ENCODE data around the gene DCLK1. TPM values are rescaled to one million over a fixed set of nuclear protein-coding genes. Genes with fewer than 3 reads are reported as not detected.

DCLK1 gene
- total RNA-seq, 1 experiment from 2014 or later = not detected

DNA sequence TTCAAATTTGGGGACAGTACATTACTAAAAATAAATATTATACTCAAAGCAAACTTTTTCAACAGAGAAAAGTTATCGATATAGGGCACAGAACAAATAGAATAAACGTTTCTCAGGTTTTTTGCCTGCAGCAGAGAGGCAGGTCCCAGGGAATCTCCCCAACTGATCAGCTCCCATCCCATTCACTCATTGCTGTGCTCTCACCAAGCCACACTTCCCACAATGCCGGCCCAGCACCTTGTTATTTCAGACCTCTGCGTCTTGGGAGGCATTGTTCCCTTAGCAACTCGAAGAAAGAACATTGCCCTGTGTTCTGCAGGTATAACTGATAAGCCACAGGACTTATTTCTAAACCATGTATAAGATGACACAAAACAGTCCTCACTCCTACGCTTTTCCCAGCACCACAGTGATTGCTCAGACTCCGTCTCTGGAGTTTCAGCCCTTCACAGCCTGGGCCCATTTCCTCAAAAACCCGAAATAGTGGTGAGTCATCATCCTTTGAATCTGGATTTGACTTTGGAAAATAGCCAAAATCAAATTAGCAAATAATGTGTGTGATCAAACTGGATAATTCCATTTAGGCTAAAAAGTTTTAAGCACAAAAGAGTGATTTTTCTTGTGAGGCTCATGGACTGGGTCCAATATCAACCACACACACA lies 100.4 kb downstream of the DCLK1 start:
- ChIA-PET POLR2A (no interaction called here), CTCF (no interaction called here)
- no peak for DNase-seq (ENCODE audit: low read depth, low spot score)
- no peaks in the 10 kb centered on the region for H3K36me3 ChIP-seq (ENCODE audit: control insufficient read depth, insufficient read depth, low read length)
- H3K4me1 ChIP-seq (ENCODE audit: control insufficient read depth, insufficient read depth, low read length) = no peaks in the 10 kb centered on the region
- intact Hi-C loops (cut with micrococcal nuclease; ENCODE audit: unreplicated experiment) (no loop called here), in situ Hi-C loops (cut with HindIII; ENCODE audit: low pct_unique_long_range_greater_than_20kb, low sequenced_read_pairs) (no loop called here)
- BruUV-seq (replicated peaks) = no TSS peak
- no peak overlapping the region for H3K27ac ChIP-seq (ENCODE audit: low read length)
- no peak for ATAC-seq
- no peak overlapping the region for H3K4me3 ChIP-seq (ENCODE audit: low read depth in 2 of 2, low read length in 2 of 2)
- no peaks in the 10 kb centered on the region for H3K9me3 ChIP-seq (ENCODE audit: control insufficient read depth, insufficient read depth, low read depth, low read length)
- no peak for TF ChIP-seq TCF7L2 (IDR thresholded peaks at IDR 0.05; ENCODE audit: low read depth, low read length)
- H3K27me3 ChIP-seq (ENCODE audit: control insufficient read depth, insufficient read depth, low read length) = no peaks in the 10 kb centered on the region

DNA sequence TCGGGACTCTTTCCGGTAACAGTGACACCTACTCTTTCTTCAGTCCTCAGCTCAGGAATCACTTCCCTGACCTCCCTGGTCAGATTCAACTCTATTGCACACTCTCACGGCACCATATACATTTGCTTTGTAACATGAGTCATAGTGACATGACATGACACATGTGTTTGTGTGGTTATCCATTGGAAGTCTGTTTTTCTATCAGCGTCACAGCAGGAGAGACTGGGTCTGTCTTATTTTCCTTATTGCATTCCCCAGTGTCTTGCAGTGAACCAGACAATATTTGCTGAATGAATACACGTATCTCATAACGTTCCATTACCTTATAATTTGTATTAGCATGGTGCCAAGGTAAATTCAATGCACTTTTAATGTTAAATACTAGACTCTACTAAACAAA lies 102.0 kb downstream of the DCLK1 start:
- Histone ChIP-seq H3K27me3 (ENCODE audit: control insufficient read depth, insufficient read depth, low read length) (no peaks in the 10 kb centered on the region), H3K36me3 (ENCODE audit: control insufficient read depth, insufficient read depth, low read length) (no peaks in the 10 kb centered on the region), H3K4me3 (ENCODE audit: low read depth in 2 of 2, low read length in 2 of 2) (no peak overlapping the region), H3K27ac (ENCODE audit: low read length) (no peak overlapping the region), H3K4me1 (ENCODE audit: control insufficient read depth, insufficient read depth, low read length) (no peaks in the 10 kb centered on the region), H3K9me3 (ENCODE audit: control insufficient read depth, insufficient read depth, low read depth, low read length) (no peaks in the 10 kb centered on the region)
- CTCF ChIA-PET = no interaction called here
- ATAC-seq (no peak), DNase-seq (ENCODE audit: low read depth, low spot score) (no peak)
- POLR2A ChIA-PET = no interaction called here
- TF ChIP-seq TCF7L2 (IDR thresholded peaks at IDR 0.05; ENCODE audit: low read depth, low read length) (no peak), SIN3A (IDR thresholded peaks at IDR 0.05; ENCODE audit: borderline replicate concordance, insufficient read depth, low read depth, low read length) (no peak), POLR2AphosphoS5 (IDR thresholded peaks at IDR 0.05; ENCODE audit: low read depth, low read length) (no peak)
- TF ChIP-seq, protein P1, sequence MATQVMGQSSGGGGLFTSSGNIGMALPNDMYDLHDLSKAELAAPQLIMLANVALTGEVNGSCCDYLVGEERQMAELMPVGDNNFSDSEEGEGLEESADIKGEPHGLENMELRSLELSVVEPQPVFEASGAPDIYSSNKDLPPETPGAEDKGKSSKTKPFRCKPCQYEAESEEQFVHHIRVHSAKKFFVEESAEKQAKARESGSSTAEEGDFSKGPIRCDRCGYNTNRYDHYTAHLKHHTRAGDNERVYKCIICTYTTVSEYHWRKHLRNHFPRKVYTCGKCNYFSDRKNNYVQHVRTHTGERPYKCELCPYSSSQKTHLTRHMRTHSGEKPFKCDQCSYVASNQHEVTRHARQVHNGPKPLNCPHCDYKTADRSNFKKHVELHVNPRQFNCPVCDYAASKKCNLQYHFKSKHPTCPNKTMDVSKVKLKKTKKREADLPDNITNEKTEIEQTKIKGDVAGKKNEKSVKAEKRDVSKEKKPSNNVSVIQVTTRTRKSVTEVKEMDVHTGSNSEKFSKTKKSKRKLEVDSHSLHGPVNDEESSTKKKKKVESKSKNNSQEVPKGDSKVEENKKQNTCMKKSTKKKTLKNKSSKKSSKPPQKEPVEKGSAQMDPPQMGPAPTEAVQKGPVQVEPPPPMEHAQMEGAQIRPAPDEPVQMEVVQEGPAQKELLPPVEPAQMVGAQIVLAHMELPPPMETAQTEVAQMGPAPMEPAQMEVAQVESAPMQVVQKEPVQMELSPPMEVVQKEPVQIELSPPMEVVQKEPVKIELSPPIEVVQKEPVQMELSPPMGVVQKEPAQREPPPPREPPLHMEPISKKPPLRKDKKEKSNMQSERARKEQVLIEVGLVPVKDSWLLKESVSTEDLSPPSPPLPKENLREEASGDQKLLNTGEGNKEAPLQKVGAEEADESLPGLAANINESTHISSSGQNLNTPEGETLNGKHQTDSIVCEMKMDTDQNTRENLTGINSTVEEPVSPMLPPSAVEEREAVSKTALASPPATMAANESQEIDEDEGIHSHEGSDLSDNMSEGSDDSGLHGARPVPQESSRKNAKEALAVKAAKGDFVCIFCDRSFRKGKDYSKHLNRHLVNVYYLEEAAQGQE (IDR thresholded peaks at IDR 0.05; ENCODE audit: insufficient read depth in 1 of 2, low read depth in 2 of 2, low read length in 1 of 2) = no peak
- TF ChIP-seq, protein P2, sequence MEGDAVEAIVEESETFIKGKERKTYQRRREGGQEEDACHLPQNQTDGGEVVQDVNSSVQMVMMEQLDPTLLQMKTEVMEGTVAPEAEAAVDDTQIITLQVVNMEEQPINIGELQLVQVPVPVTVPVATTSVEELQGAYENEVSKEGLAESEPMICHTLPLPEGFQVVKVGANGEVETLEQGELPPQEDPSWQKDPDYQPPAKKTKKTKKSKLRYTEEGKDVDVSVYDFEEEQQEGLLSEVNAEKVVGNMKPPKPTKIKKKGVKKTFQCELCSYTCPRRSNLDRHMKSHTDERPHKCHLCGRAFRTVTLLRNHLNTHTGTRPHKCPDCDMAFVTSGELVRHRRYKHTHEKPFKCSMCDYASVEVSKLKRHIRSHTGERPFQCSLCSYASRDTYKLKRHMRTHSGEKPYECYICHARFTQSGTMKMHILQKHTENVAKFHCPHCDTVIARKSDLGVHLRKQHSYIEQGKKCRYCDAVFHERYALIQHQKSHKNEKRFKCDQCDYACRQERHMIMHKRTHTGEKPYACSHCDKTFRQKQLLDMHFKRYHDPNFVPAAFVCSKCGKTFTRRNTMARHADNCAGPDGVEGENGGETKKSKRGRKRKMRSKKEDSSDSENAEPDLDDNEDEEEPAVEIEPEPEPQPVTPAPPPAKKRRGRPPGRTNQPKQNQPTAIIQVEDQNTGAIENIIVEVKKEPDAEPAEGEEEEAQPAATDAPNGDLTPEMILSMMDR (IDR thresholded peaks at IDR 0.05) = no peak
- in situ Hi-C loops (cut with HindIII; ENCODE audit: low pct_unique_long_range_greater_than_20kb, low sequenced_read_pairs) = no loop called here
- BruUV-seq (replicated peaks) = no TSS peak
- intact Hi-C loops (cut with micrococcal nuclease; ENCODE audit: unreplicated experiment) = no loop called here

DNA sequence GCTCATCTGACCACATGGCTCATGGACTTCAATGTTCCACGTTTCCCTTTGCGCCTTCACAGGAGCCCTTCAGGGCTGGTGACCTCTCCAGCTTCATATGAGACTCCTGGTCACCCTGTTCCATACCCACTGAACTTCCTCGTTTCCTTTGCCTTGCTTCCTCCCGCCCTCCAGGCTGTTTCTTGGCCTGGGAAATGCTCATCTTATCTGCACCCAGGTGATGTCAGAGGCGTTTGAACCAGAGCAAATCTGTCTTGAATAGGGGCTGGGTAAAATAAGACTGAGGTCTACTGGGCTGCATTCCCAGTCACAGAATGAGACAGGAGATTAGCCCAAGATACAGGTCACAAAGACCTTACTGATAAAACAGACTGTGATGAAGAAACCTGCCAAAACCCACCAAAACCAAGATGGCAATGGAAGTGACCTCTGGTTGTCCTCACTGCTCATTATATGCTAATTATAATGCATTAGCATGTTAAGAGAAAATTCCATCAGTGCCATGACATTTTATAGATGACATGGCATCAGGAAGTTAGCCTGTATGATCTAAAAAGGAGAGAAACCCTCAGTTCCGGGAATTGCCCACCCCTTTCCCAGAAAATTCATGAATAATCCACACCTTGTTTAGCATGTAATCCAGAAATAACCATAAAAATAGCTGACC lies 102.7 kb downstream of the DCLK1 start:
- no peak for TF ChIP-seq POLR2AphosphoS5 (IDR thresholded peaks at IDR 0.05; ENCODE audit: low read depth, low read length)
- TF ChIP-seq, protein P1 (IDR thresholded peaks at IDR 0.05; ENCODE audit: insufficient read depth in 1 of 2, low read depth in 2 of 2, low read length in 1 of 2) = no peak
- TF ChIP-seq, protein P2 (IDR thresholded peaks at IDR 0.05) = no peak
- no peak for TF ChIP-seq SIN3A (IDR thresholded peaks at IDR 0.05; ENCODE audit: borderline replicate concordance, insufficient read depth, low read depth, low read length)
- no peak for TF ChIP-seq TCF7L2 (IDR thresholded peaks at IDR 0.05; ENCODE audit: low read depth, low read length)
- Histone ChIP-seq H3K36me3 (ENCODE audit: control insufficient read depth, insufficient read depth, low read length) (no peaks in the 10 kb centered on the region), H3K9me3 (ENCODE audit: control insufficient read depth, insufficient read depth, low read depth, low read length) (no peaks in the 10 kb centered on the region), H3K4me3 (ENCODE audit: low read depth in 2 of 2, low read length in 2 of 2) (no peak overlapping the region), H3K27me3 (ENCODE audit: control insufficient read depth, insufficient read depth, low read length) (no peaks in the 10 kb centered on the region), H3K27ac (ENCODE audit: low read length) (no peak overlapping the region), H3K4me1 (ENCODE audit: control insufficient read depth, insufficient read depth, low read length) (no peaks in the 10 kb centered on the region)
- ChIA-PET CTCF (interaction anchor here (0.5 kb wide), 1 partner anchor 11 kb away, joined by 3 read pairs; no protein-coding TSS in a partner anchor), POLR2A (no interaction called here)
- DNase-seq (ENCODE audit: low read depth, low spot score) (no peak), ATAC-seq (no peak)
- in situ Hi-C loops (cut with HindIII; ENCODE audit: low pct_unique_long_range_greater_than_20kb, low sequenced_read_pairs) = no loop called here
- no TSS peak for BruUV-seq (replicated peaks)
- intact Hi-C loops (cut with micrococcal nuclease; ENCODE audit: unreplicated experiment) = no loop called here
